Measurements from ENCODE around the gene VMP1.
"Not testable (repeated sequence)": the region's sequence is repeated elsewhere in the genome, so short reads cannot be mapped to it uniquely, and the experiment has no call there.

VMP1 gene

GRCh38 chr17:59827721-59828477, 120.4 kb downstream of the VMP1 start:
- H3K27ac ChIP-seq: no peak overlapping the region

GRCh38 chr17:59828478-59828760, 121.0 kb downstream of the VMP1 start:
- H3K27ac ChIP-seq: no peak overlapping the region
- TF ChIP-seq CTCF (conservative IDR thresholded peaks at IDR 0.05): no peak
- TF ChIP-seq ZFX (IDR thresholded peaks at IDR 0.05): no peak

More at GRCh38 chr17:59827721-59828477, 120.4 kb downstream of the VMP1 start:
- TF ChIP-seq ZFX (IDR thresholded peaks at IDR 0.05): no peak
- no peak for TF ChIP-seq CTCF (conservative IDR thresholded peaks at IDR 0.05)

- H3K27ac ChIP-seq: not testable (repeated sequence)
Observed at GRCh38 chr17:59828819-59829216, 121.4 kb downstream of the VMP1 start.

- no peak overlapping the region for H3K27ac ChIP-seq
- no peak for TF ChIP-seq ZFX (IDR thresholded peaks at IDR 0.05)
- no peak for TF ChIP-seq CTCF (conservative IDR thresholded peaks at IDR 0.05)
Observed at GRCh38 chr17:59829217-59830006, 122.0 kb downstream of the VMP1 start.

- no peak for TF ChIP-seq ZFX (IDR thresholded peaks at IDR 0.05)
- TF ChIP-seq CTCF (conservative IDR thresholded peaks at IDR 0.05): no peak
Observed at GRCh38 chr17:59830007-59830630, 122.7 kb downstream of the VMP1 start.

GRCh38 chr17:59830846-59831486, 123.5 kb downstream of the VMP1 start:
- TF ChIP-seq ZFX (IDR thresholded peaks at IDR 0.05) (no peak), CTCF (conservative IDR thresholded peaks at IDR 0.05) (no peak)
- no peak overlapping the region for H3K27ac ChIP-seq

More at GRCh38 chr17:59830007-59830630, 122.7 kb downstream of the VMP1 start:
- H3K27ac ChIP-seq: no peak overlapping the region

GRCh38 chr17:59832883-59833379, 125.5 kb downstream of the VMP1 start:
- H3K27ac ChIP-seq: no peak overlapping the region
- TF ChIP-seq ZFX (IDR thresholded peaks at IDR 0.05) (no peak), CTCF (conservative IDR thresholded peaks at IDR 0.05) (no peak)
